IPS-NIHi11 (cell line): ENCODE results near the gene SULT1C3.

Source experiments
- DNase-seq: peaks from one replicate; pipeline ENCODE4 v3.0.0; 2012; ENCODE audit warnings: mixed read lengths, low spot score

SULT1C3 gene

GRCh38 chr2:108304975-108305374, 65.2 kb downstream of the SULT1C3 start:
- no peak for DNase-seq

- no peak for DNase-seq
Measured at GRCh38 chr2:108305901-108306300, 66.1 kb downstream of the SULT1C3 start.

DNA sequence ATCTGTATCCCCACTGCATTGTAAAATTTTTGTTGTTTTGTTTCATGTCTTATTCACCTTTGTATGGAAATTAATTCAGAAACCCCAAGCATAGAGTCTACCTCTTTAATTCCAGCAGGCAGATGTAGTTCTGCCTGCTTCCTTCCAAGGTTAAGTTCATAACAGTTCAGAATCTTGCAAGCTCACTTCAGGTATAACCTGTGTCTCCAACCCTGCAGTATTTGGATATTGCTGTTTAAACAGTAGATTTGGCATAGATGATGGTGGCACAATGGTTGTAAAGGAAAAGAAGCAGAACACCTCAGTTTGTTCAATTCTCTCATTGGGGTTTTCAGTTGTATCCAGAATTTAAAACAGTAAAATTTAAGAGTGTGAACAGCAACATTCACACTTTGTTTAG, 70.1 kb downstream of the SULT1C3 start:
- DNase-seq = no peak
